HEK293T (cell line): ENCODE data around the gene SUGCT.

Experiments
- CTCF ChIA-PET: fragments of 350-600 bp; formaldehyde crosslinking; extraction: SDS; loops from one replicate; lab custom pipeline; 2021; ENCODE audit warnings: antibody characterized with exemption, inconsistent platforms; lab: Yijun Ruan, JAX
- POLR2A ChIA-PET: fragments of 350-600 bp; formaldehyde crosslinking; extraction: SDS; loops from one replicate; lab custom pipeline; 2020; ENCODE audit warnings: antibody characterized with exemption, inconsistent platforms; lab: Yijun Ruan, JAX
- DNase-seq: peaks from one replicate; pipeline ENCODE4 v3.0.0; 2012; ENCODE audit warnings: mixed read lengths; ENCODE audit errors: extremely low spot score
- ARNT ChIP-seq: fragments of 450-650 bp; IDR thresholded peaks from 2 replicates; pipeline ENCODE4 v1.6.1; 2017; ENCODE audit warnings: mild to moderate bottlenecking
- BHLHE40 ChIP-seq: fragments of 450-650 bp; IDR thresholded peaks from 2 replicates; pipeline ENCODE4 v1.6.1; 2016; ENCODE audit warnings: mild to moderate bottlenecking, moderate library complexity, borderline replicate concordance
- CTBP1 ChIP-seq: fragments of 450-650 bp; IDR thresholded peaks from 2 replicates; pipeline ENCODE4 v1.6.1; 2016; ENCODE audit warnings: borderline replicate concordance
- ELF4 ChIP-seq: fragments of 450-650 bp; IDR thresholded peaks from 2 replicates; pipeline ENCODE4 v1.6.1; 2017; ENCODE audit warnings: antibody characterized with exemption
- FOXA1 ChIP-seq: fragments of 450-650 bp; IDR thresholded peaks from 2 replicates; pipeline ENCODE4 v1.6.1; 2016; ENCODE audit warnings: mild to moderate bottlenecking
- FOXK2 ChIP-seq: fragments of 450-650 bp; IDR thresholded peaks from 2 replicates; pipeline ENCODE4 v1.6.1; 2016; ENCODE audit warnings: mild to moderate bottlenecking
- FOXM1 ChIP-seq: fragments of 450-650 bp; IDR thresholded peaks from 2 replicates; pipeline ENCODE4 v1.6.1; 2017; ENCODE audit warnings: mild to moderate bottlenecking, borderline replicate concordance
- HDGF ChIP-seq: fragments of 450-650 bp; IDR thresholded peaks from 2 replicates; pipeline ENCODE4 v1.6.1; 2017; ENCODE audit warnings: antibody characterized with exemption, borderline replicate concordance
- L3MBTL2 ChIP-seq: fragments of 450-650 bp; conservative IDR thresholded peaks from 2 replicates; pipeline ENCODE4 v1.6.1; 2016; ENCODE audit warnings: mild to moderate bottlenecking
- LEF1 ChIP-seq: fragments of 450-650 bp; IDR thresholded peaks from 2 replicates; pipeline ENCODE4 v1.6.1; 2017; ENCODE audit warnings: mild to moderate bottlenecking, borderline replicate concordance
- NFRKB ChIP-seq: fragments of 450-650 bp; IDR thresholded peaks from 2 replicates; pipeline ENCODE4 v1.6.1; 2016; ENCODE audit warnings: mild to moderate bottlenecking, moderate library complexity
- SP1 ChIP-seq: fragments of 450-650 bp; IDR thresholded peaks from 2 replicates; pipeline ENCODE4 v1.6.1; 2017
- SUZ12 ChIP-seq: fragments of 450-650 bp; IDR thresholded peaks from 2 replicates; pipeline ENCODE4 v1.6.1; 2016; ENCODE audit warnings: mild to moderate bottlenecking
- TARDBP ChIP-seq: fragments of 450-650 bp; IDR thresholded peaks from 2 replicates; pipeline ENCODE4 v1.6.1; 2016
- ZNF384 ChIP-seq: fragments of 450-650 bp; IDR thresholded peaks from 2 replicates; pipeline ENCODE4 v1.6.1; 2016
- TF ChIP-seq, protein P1 (sequence below): fragments of 450-650 bp; IDR thresholded peaks from 2 replicates; pipeline ENCODE4 v1.6.1; 2016

SUGCT gene

DNA sequence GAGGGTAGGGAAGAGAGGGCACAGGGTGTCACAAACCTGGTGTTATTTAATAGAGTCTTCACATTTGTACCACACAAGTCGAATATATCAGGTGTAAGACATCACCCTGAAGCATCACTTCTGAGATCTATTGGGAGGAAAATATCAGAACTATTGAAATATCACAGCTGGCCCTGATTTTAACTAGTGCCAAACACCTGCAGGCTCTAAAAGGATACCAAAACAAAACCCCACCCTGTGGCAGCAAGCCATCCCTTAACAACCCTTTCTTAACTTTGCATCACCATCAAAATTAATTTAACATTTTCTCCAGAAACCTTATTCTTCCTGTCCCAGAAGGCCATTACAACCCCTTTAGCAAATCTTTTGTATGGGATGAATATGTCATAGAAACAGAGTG, 365.4 kb downstream of the SUGCT start:
- TF ChIP-seq, protein P1, sequence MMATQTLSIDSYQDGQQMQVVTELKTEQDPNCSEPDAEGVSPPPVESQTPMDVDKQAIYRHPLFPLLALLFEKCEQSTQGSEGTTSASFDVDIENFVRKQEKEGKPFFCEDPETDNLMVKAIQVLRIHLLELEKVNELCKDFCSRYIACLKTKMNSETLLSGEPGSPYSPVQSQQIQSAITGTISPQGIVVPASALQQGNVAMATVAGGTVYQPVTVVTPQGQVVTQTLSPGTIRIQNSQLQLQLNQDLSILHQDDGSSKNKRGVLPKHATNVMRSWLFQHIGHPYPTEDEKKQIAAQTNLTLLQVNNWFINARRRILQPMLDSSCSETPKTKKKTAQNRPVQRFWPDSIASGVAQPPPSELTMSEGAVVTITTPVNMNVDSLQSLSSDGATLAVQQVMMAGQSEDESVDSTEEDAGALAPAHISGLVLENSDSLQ: no peak
- no peak for TF ChIP-seq ELF4
- TF ChIP-seq SP1: no peak
- TF ChIP-seq TARDBP: no peak
- no peak for DNase-seq
- ChIA-PET POLR2A (no interaction called here), CTCF (no interaction called here)

DNA sequence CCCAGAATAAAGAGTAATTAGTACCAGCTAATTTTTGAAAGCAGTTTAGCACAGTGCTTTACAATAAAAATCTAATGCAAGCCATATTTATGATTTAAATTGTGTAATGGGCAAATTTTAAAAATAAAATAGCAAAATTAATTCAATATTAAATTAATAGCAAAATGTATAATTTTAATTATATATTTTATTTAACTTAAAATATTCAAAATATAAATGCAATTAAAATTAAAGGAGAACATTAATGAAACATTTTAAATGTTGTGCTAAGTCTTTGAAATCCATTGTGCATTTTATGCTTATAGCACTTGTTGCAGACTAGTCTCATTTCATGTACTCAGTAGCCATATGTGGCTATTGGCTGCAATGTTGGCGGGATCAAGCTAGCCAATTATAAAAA, 367.6 kb downstream of the SUGCT start:
- ChIA-PET CTCF (no interaction called here), POLR2A (no interaction called here)
- TF ChIP-seq FOXA1 (no peak), SUZ12 (no peak), CTBP1 (no peak), HDGF (no peak), SP1 (no peak), ZNF384 (no peak), ELF4 (no peak), BHLHE40 (no peak), NFRKB (no peak), FOXM1 (no peak), TARDBP (no peak), L3MBTL2 (no peak), LEF1 (no peak), FOXK2 (no peak), ARNT (no peak)
- TF ChIP-seq, protein P1: no peak
- no peak for DNase-seq

DNA sequence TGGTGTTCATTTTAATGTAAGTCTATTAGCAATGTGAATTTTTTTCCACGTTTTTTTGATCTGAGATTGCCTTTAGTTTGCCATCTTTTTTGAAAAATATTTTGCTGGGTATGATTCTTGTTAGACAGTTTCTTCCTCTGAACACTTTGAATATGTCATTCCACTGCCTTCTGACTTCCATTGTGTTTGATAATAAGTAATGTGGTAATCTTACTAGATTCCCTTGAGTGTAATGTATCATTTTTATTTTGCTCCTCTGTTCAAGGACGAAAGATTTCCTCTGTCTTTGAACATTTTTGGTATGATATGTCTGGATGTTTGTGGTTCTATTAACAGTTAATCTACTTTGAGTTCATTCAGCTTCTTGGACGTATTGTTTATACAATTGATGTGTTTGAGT, 371.4 kb downstream of the SUGCT start:
- POLR2A ChIA-PET: no interaction called here
- DNase-seq: no peak
- CTCF ChIA-PET: no interaction called here
- TF ChIP-seq ELF4: no peak
- no peak for TF ChIP-seq TARDBP
- no peak for TF ChIP-seq ZNF384
- TF ChIP-seq FOXA1: no peak
- no peak for TF ChIP-seq FOXK2

DNA sequence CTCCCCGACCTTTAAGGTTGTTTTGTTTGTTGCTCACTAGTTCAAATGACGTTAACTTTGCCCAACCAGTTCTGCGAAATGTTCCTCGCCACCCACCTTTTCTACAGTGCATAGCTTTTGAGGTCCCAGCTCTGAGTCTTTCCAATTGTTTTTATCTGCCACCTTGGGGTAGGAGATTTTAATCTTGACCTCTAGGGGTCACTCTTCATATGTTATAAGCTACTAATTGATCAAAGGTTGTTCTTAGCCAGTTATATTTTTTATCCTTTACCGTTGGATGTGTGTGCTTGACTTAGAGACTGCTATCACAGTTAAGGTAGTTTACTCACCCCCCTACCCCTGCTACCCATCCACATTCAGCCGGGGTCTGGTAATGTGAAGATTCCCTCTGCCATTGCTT, 372.4 kb downstream of the SUGCT start:
- ChIA-PET POLR2A (no interaction called here), CTCF (no interaction called here)
- no peak for TF ChIP-seq SUZ12
- no peak for TF ChIP-seq ELF4
- no peak for TF ChIP-seq BHLHE40
- TF ChIP-seq FOXM1: no peak
- no peak for TF ChIP-seq FOXA1
- TF ChIP-seq NFRKB: no peak
- no peak for TF ChIP-seq ARNT
- no peak for TF ChIP-seq FOXK2
- DNase-seq: no peak

DNA sequence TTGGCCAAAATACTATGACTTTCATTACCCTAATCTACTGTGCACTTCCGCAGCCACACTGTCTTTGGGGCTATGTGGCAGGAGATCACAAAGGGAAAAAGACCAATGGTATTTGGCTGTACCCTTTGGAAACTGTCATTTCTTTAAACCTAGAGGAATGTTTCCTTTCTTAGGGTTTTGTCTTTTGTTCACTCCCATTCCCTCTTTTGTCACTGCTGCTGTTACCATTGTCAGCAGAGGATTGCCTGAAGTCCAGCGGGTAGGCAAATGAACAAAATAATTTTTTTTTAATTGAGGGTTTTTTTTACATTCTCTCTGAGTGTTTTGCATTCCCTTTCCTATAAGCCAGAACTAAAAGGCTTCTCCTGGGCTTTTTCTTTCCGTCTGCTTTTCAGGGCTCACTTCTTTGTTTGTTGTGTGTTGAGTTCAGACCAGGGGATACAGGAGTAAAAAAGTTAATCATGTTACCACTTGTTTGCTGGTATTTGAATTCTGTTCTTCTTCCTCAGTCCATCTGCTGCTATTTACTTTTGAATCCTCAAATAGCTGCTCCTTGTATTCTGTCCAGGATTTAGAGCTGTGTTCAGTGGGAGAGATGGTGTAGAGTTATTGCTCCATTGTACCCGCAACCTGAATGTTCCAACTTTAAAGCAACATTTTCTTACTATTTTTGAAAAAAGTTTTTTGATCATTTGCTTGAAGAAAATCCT, 374.6 kb downstream of the SUGCT start:
- no peak for TF ChIP-seq FOXM1
- TF ChIP-seq SUZ12: no peak
- no peak for TF ChIP-seq HDGF
- TF ChIP-seq LEF1: no peak
- TF ChIP-seq ELF4: no peak
- ChIA-PET CTCF (no interaction called here), POLR2A (no interaction called here)
- DNase-seq: no peak

DNA sequence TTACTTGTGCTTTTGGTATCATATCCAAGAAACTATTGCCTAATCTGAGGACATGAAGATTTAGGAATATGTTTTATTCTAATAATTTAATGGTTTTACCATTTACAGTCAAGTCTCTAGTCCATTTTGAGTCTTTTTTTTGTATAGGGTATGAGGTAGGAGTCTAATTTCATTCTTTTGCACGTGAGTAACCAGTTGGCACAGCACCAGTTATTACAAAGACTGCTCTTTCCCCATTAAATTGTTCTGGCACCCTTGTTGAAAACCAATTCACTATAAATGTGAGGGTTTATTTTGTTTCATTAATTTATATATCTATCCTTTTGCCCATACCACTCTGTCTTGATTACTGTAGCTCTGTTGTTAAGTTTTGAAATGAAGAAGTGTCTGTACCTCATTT, 381.6 kb downstream of the SUGCT start:
- TF ChIP-seq ELF4 (no peak), ARNT (no peak), L3MBTL2 (no peak), CTBP1 (no peak), FOXM1 (no peak), LEF1 (no peak), HDGF (no peak), NFRKB (no peak), FOXA1 (no peak), SP1 (no peak), TARDBP (no peak), FOXK2 (no peak), ZNF384 (no peak), SUZ12 (no peak), BHLHE40 (no peak)
- TF ChIP-seq, protein P1: no peak
- no peak for DNase-seq
- CTCF ChIA-PET: no interaction called here
- POLR2A ChIA-PET: no interaction called here

DNA sequence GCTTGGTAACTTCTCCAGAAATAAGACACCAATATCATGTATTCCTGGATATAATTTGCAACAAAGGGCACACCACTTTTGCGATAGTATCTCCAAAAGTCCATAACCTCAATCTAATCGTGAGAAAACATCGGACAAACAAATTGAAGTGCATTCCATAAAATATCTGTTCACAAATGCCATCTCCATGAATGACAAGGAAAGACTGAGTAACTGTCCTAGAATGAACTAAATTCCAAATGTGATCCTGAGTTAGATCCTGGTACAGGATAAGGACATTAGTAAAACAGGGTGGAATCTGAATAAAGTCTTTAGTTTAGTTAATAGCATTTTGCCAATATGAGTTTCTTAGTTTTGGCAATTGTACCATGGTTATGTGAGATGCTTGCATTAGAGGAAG, 384.2 kb downstream of the SUGCT start:
- CTCF ChIA-PET: no interaction called here
- no peak for DNase-seq
- TF ChIP-seq FOXA1: no peak
- no peak for TF ChIP-seq SP1
- TF ChIP-seq HDGF: no peak
- TF ChIP-seq NFRKB: no peak
- no peak for TF ChIP-seq BHLHE40
- TF ChIP-seq ARNT: no peak
- no peak for TF ChIP-seq CTBP1
- TF ChIP-seq, protein P1: no peak
- TF ChIP-seq SUZ12: no peak
- no peak for TF ChIP-seq TARDBP
- no peak for TF ChIP-seq LEF1

More for the DNA sequence above, 384.2 kb downstream of the SUGCT start:
- POLR2A ChIA-PET: no interaction called here
